ENCODE measurements around the gene DRC1.

The DRC1 gene

DNA sequence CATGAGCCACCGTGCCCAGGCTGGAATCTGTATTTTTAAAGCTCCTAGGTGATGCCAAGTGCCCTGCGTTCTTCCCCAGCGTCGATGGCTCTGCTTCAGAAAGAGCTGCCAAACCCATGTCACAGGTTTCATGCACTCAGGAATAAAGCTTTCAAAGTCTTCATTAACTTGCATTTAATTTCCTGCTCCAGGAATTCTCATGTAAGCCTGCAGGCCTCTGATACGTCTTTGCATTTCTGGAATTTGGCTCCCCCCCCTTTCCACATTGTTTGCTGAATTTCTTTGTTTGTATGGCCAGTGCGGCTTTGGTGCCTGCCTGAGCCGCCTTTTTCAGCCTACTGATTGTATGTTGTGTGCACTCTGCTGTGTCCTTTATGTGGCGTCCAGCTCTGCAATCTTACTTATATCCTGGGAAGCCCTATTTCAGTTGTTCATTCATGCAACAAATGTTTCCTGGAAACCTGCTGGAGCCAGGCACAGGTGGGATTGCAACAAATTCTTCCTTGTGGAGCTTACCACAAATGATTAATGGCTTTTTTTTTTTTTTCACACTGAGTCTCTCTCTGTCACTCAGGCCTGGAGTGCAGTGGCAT lies 94.1 kb downstream of the DRC1 start:
- DNase-seq = no peak

- DNase-seq = no peak
Observed at GRCh38 chr2:26500406-26500805, 98.7 kb downstream of the DRC1 start.

- peak; percentile 87 for DNase-seq
Observed at GRCh38 chr2:26503231-26503880, 101.6 kb downstream of the DRC1 start.

- no peak for DNase-seq
Observed at GRCh38 chr2:26504002-26504401, 102.3 kb downstream of the DRC1 start.

GRCh38 chr2:26506279-26506678 lies 104.6 kb downstream of the DRC1 start:
- DNase-seq = no peak
